Neural progenitor cell (in vitro differentiated cells): ENCODE measurements around the gene ZNF200. TPM values are rescaled to one million over a fixed set of nuclear protein-coding genes. Genes with fewer than 3 reads are reported as not detected.

Experiments
- DNase-seq: peaks from one replicate; pipeline ENCODE4 v3.0.0-alpha.2; 2016; ENCODE audit warnings: low spot score
- H2AFZ ChIP-seq: fragments of 200-600 bp; sonication (generic); replicated peaks from 2 replicates; pipeline ENCODE4 v1.6.1; 2016; ENCODE audit warnings: antibody characterized with exemption
- H3F3A ChIP-seq: fragments of 200-600 bp; sonication (generic); 2 replicates; pipeline ENCODE4 v1.6.1; 2016; ENCODE audit warnings: antibody characterized with exemption, low read depth
- H3K27ac ChIP-seq: fragments of 200-600 bp; sonication (generic); 2 replicates; pipeline ENCODE4 v1.5.1; 2016; ENCODE audit warnings: mild to moderate bottlenecking
- H3K27me3 ChIP-seq: fragments of 200-600 bp; sonication (generic); 2 replicates; pipeline ENCODE4 v1.6.1; 2016; ENCODE audit warnings: mild to moderate bottlenecking, moderate library complexity
- H3K36me3 ChIP-seq: fragments of 200-600 bp; sonication (generic); 2 replicates; pipeline ENCODE4 v1.5.1; 2016
- H3K4me1 ChIP-seq: fragments of 200-600 bp; sonication (generic); 2 replicates; pipeline ENCODE4 v1.6.1; 2016; ENCODE audit warnings: mixed run types
- H3K4me2 ChIP-seq: fragments of 200-600 bp; sonication (generic); 2 replicates; pipeline ENCODE4 v1.6.1; 2016
- H3K4me3 ChIP-seq: fragments of 200-600 bp; sonication (generic); 2 replicates; pipeline ENCODE4 v1.5.1; 2016
- H3K79me2 ChIP-seq: fragments of 200-600 bp; sonication (generic); 2 replicates; pipeline ENCODE4 v1.6.1; 2016; ENCODE audit warnings: low read depth
- H3K9ac ChIP-seq: fragments of 200-600 bp; sonication (generic); 2 replicates; pipeline ENCODE4 v1.6.1; 2016
- H3K9me3 ChIP-seq: fragments of 200-600 bp; sonication (generic); 2 replicates; pipeline ENCODE4 v1.5.1; 2016; ENCODE audit warnings: low read depth
- H4K20me1 ChIP-seq: fragments of 200-600 bp; sonication (generic); 2 replicates; pipeline ENCODE4 v1.6.1; 2016; ENCODE audit warnings: low read depth
- H3K27ac Mint-ChIP-seq: 3 replicates; pipeline ENCODE4 v1.8.0; 2021; ENCODE audit warnings: mixed read lengths
- H3K27me3 Mint-ChIP-seq: 2 replicates; pipeline ENCODE4 v1.8.0; 2022; ENCODE audit warnings: low read depth, mild to moderate bottlenecking, inconsistent platforms, moderate library complexity, mixed read lengths; ENCODE audit not compliant: insufficient read depth
- H3K36me3 Mint-ChIP-seq: 3 replicates; pipeline ENCODE4 v1.8.0; 2021; ENCODE audit warnings: mixed read lengths
- H3K4me1 Mint-ChIP-seq: 3 replicates; pipeline ENCODE4 v1.8.0; 2021; ENCODE audit warnings: mixed read lengths
- H3K4me3 Mint-ChIP-seq: 3 replicates; pipeline ENCODE4 v1.8.0; 2021; ENCODE audit warnings: mild to moderate bottlenecking, moderate library complexity, mixed read lengths
- H3K9me3 Mint-ChIP-seq: 3 replicates; pipeline ENCODE4 v1.8.0; 2020; ENCODE audit warnings: mixed read lengths
- CTCF ChIP-seq: fragments of 200-600 bp; sonication (generic); IDR thresholded peaks from 2 replicates; pipeline ENCODE4 v1.5.1; 2017; ENCODE audit warnings: antibody characterized with exemption, mild to moderate bottlenecking
- EZH2 ChIP-seq: fragments of 200-600 bp; sonication (generic); IDR thresholded peaks from 2 replicates; pipeline ENCODE4 v1.6.1; 2017; ENCODE audit warnings: antibody characterized with exemption, mild to moderate bottlenecking, moderate library complexity
- EZH2phosphoT487 ChIP-seq: fragments of 200-600 bp; sonication (generic); IDR thresholded peaks from 2 replicates; pipeline ENCODE4 v1.6.1; 2017; ENCODE audit warnings: antibody characterized with exemption
- total RNA-seq: library from RNA; depleted of rRNA; stranded (reverse); fragments of >200 nt; gene quantifications from 2 replicates; pipeline ENCODE4 v1.2.3, GENCODE V29; 2015; ENCODE audit warnings: low replicate concordance

Gene ZNF200
- total RNA-seq, 1 donor from 2014 or later: 10.1 TPM

GRCh38 chr16:3234543-3234856 is 458 bp downstream of the ZNF200 start:
- H2AFZ ChIP-seq: peak overlapping the region; percentile 98
- Mint-ChIP-seq H3K9me3 (peaks cover 27% of the 10 kb centered on the region), H3K36me3 (peaks cover 38% of the 10 kb centered on the region), H3K27ac (peak overlapping the region; percentile 2), H3K4me1 (peaks cover 6% of the 10 kb centered on the region), H3K27me3 (peaks cover 5% of the 10 kb centered on the region), H3K4me3 (peak overlapping the region; percentile 95)
- H3K27me3 ChIP-seq: no peaks in the 10 kb centered on the region
- H3K9ac ChIP-seq: peak overlapping the region; percentile 80
- no peak for DNase-seq
- TF ChIP-seq EZH2 (no peak), EZH2phosphoT487 (no peak), CTCF (no peak)
- H3F3A ChIP-seq: peaks cover 7% of the 10 kb centered on the region
- no peaks in the 10 kb centered on the region for H4K20me1 ChIP-seq
- H3K36me3 ChIP-seq: peaks cover 4% of the 10 kb centered on the region
- peak overlapping the region; percentile 95 for H3K4me3 ChIP-seq
- H3K4me2 ChIP-seq: peak overlapping the region; percentile 91
- H3K4me1 ChIP-seq: no peaks in the 10 kb centered on the region
- no peak overlapping the region for H3K27ac ChIP-seq
- peaks cover 4% of the 10 kb centered on the region for H3K79me2 ChIP-seq
- H3K9me3 ChIP-seq: no peaks in the 10 kb centered on the region

- H3K36me3 ChIP-seq: peaks cover 61% of the 10 kb centered on the region
- H3K36me3 Mint-ChIP-seq: peaks cover 59% of the 10 kb centered on the region
These were observed 10.9 kb downstream of the ZNF200 start for GRCh38 chr16:3223913-3224515.

GRCh38 chr16:3220839-3221238 is 14.1 kb downstream of the ZNF200 start:
- H3K27ac ChIP-seq: no peak overlapping the region
- no peak for DNase-seq
- no peak for TF ChIP-seq EZH2phosphoT487
- TF ChIP-seq EZH2: no peak
- no peak for TF ChIP-seq CTCF
- no peak overlapping the region for H2AFZ ChIP-seq
- no peaks in the 10 kb centered on the region for H4K20me1 ChIP-seq
- H3K9me3 Mint-ChIP-seq: peaks cover 53% of the 10 kb centered on the region
- peaks cover 39% of the 10 kb centered on the region for H3K36me3 Mint-ChIP-seq
- no peaks in the 10 kb centered on the region for H3K27me3 ChIP-seq
- H3K4me1 Mint-ChIP-seq: no peaks in the 10 kb centered on the region
- H3K79me2 ChIP-seq: no peaks in the 10 kb centered on the region
- no peak overlapping the region for H3K4me2 ChIP-seq
- H3K9me3 ChIP-seq: peaks cover 24% of the 10 kb centered on the region
- no peak overlapping the region for H3K4me3 Mint-ChIP-seq
- no peaks in the 10 kb centered on the region for H3K4me1 ChIP-seq
- H3K27me3 Mint-ChIP-seq: peaks cover 10% of the 10 kb centered on the region
- H3K4me3 ChIP-seq: no peak overlapping the region
- H3K27ac Mint-ChIP-seq: no peak overlapping the region
- no peak overlapping the region for H3K9ac ChIP-seq
- peaks cover 38% of the 10 kb centered on the region for H3K36me3 ChIP-seq
- no peaks in the 10 kb centered on the region for H3F3A ChIP-seq

More at GRCh38 chr16:3223913-3224515, 10.9 kb downstream of the ZNF200 start:
- peak overlapping the region; percentile 1 for H3K4me3 Mint-ChIP-seq
- H3K9me3 ChIP-seq: peaks cover 36% of the 10 kb centered on the region
- no peak overlapping the region for H3K27ac Mint-ChIP-seq
- no peaks in the 10 kb centered on the region for H3K27me3 ChIP-seq
- H3F3A ChIP-seq: no peaks in the 10 kb centered on the region
- no peaks in the 10 kb centered on the region for H4K20me1 ChIP-seq
- H3K4me3 ChIP-seq: no peak overlapping the region
- no peak overlapping the region for H3K27ac ChIP-seq
- no peak overlapping the region for H3K4me2 ChIP-seq
- no peaks in the 10 kb centered on the region for H3K4me1 ChIP-seq
- no peak for DNase-seq
- H3K4me1 Mint-ChIP-seq: no peaks in the 10 kb centered on the region
- no peak overlapping the region for H2AFZ ChIP-seq
- TF ChIP-seq EZH2 (no peak), EZH2phosphoT487 (no peak), CTCF (no peak)
- H3K9ac ChIP-seq: no peak overlapping the region
- H3K27me3 Mint-ChIP-seq: no peaks in the 10 kb centered on the region
- H3K9me3 Mint-ChIP-seq: peaks cover 69% of the 10 kb centered on the region
- no peaks in the 10 kb centered on the region for H3K79me2 ChIP-seq
